HepG2 (cell line): ENCODE data around the gene HSD3B7. TPM values are rescaled to one million over a fixed set of nuclear protein-coding genes. Genes with fewer than 3 reads are reported as not detected.

Source experiments
- AGO1 ChIP-seq: fragments of 200-400 bp; formaldehyde crosslinking; IDR thresholded peaks from 2 replicates; pipeline ENCODE4 v1.6.1; 2017; ENCODE audit warnings: mild to moderate bottlenecking, low read depth, low read length, moderate library complexity; ENCODE audit not compliant: poor library complexity, severe bottlenecking
- ARNTL ChIP-seq: sonication (generic); formaldehyde crosslinking; IDR thresholded peaks from 2 replicates; pipeline ENCODE4 v1.4.0; 2020; ENCODE audit warnings: mild to moderate bottlenecking, missing genetic modification reagents
- ATF7 ChIP-seq, 2 experiments: fragments of 450-650 bp in 1 of 2; sonication (generic) in 1 of 2; formaldehyde crosslinking in 1 of 2; IDR thresholded peaks; 2 replicates each; pipeline versions ENCODE4 v1.4.0 to v1.6.1; 2016 to 2020; ENCODE audit warnings: antibody characterized with exemption in 1 of 2, mild to moderate bottlenecking in 1 of 2, missing genetic modification reagents in 1 of 2
- CREM ChIP-seq, 2 experiments: sonication (generic) in 1 of 2; formaldehyde crosslinking in 1 of 2; IDR thresholded peaks; 2 replicates each; pipeline versions ENCODE4 v1.4.0 to v1.6.1; 2016 to 2020; ENCODE audit warnings: antibody characterized with exemption in 1 of 2, mild to moderate bottlenecking in 1 of 2, missing genetic modification reagents in 1 of 2
- EEA1 ChIP-seq: sonication (generic); formaldehyde crosslinking; IDR thresholded peaks from 2 replicates; pipeline ENCODE4 v1.5.1; 2020; ENCODE audit warnings: mild to moderate bottlenecking, missing genetic modification reagents, borderline replicate concordance
- HOXD1 ChIP-seq: sonication (generic); formaldehyde crosslinking; IDR thresholded peaks from 2 replicates; pipeline ENCODE4 v1.5.0; 2020; ENCODE audit warnings: missing genetic modification reagents
- NFE2 ChIP-seq: sonication (generic); formaldehyde crosslinking; IDR thresholded peaks from 2 replicates; pipeline ENCODE4 v1.4.0; 2020; ENCODE audit warnings: missing genetic modification reagents
- SAP130 ChIP-seq: IDR thresholded peaks from 2 replicates; pipeline ENCODE4 v1.6.1; 2016; ENCODE audit warnings: low read depth
- ZFP1 ChIP-seq: IDR thresholded peaks from 2 replicates; pipeline ENCODE4 v1.6.1; 2016
- ZFP37 ChIP-seq: sonication (generic); formaldehyde crosslinking; IDR thresholded peaks from 2 replicates; pipeline ENCODE4 v1.4.0; 2020; ENCODE audit warnings: missing genetic modification reagents, borderline replicate concordance
- ZFP82 ChIP-seq: sonication (generic); formaldehyde crosslinking; IDR thresholded peaks from 2 replicates; pipeline ENCODE4 v1.5.1; 2020; ENCODE audit warnings: mild to moderate bottlenecking, missing genetic modification reagents, borderline replicate concordance
- ZNF256 ChIP-seq: sonication (generic); formaldehyde crosslinking; conservative IDR thresholded peaks from 2 replicates; pipeline ENCODE4 v1.4.0; 2020; ENCODE audit warnings: missing genetic modification reagents
- ZNF282 ChIP-seq: fragments of 450-650 bp; IDR thresholded peaks from 2 replicates; pipeline ENCODE4 v1.6.1; 2018; ENCODE audit not compliant: partially characterized antibody
- ZNF382 ChIP-seq: sonication (generic); formaldehyde crosslinking; IDR thresholded peaks from 2 replicates; pipeline ENCODE4 v1.5.0; 2020; ENCODE audit warnings: missing genetic modification reagents, mild to moderate bottlenecking, borderline replicate concordance
- ZNF841 ChIP-seq: sonication (generic); formaldehyde crosslinking; IDR thresholded peaks from 2 replicates; pipeline ENCODE4 v1.8.1; 2023; ENCODE audit warnings: missing genetic modification reagents, borderline replicate concordance
- polyA plus RNA-seq, 8 experiments: library from polyadenylated mRNA; depleted of rRNA in 3 of 8; stranded (reverse) in 7 of 8; unstranded in 1 of 8; fragments of >200 nt; fragmentation: Illumina TruSeq in 4 of 8; extraction: Trizol in 4 of 8; gene quantifications; 2 replicates each; pipeline versions ENCODE4 v1.2.1 to v1.2.3, GENCODE V29; 2011 to 2016; ENCODE audit warnings: low read depth in 4 of 8, missing spikeins in 1 of 8, mixed read lengths in 1 of 8; ENCODE audit not compliant: insufficient read depth in 1 of 8
- total RNA-seq, 5 experiments: library from RNA; depleted of rRNA; stranded (reverse); fragments of >200 nt; fragmentation: Illumina TruSeq; extraction: Trizol; gene quantifications; 2 replicates each; pipeline ENCODE4 v1.2.3, GENCODE V29; 2016; ENCODE audit warnings: low read depth in 1 of 5
- TF ChIP-seq, protein P1 (sequence below): sonication (generic); formaldehyde crosslinking; IDR thresholded peaks from 2 replicates; pipeline ENCODE4 v1.5.0; 2020; ENCODE audit warnings: mild to moderate bottlenecking, missing genetic modification reagents, borderline replicate concordance
- TF ChIP-seq, protein P2 (sequence below): sonication (generic); formaldehyde crosslinking; IDR thresholded peaks from 2 replicates; pipeline ENCODE4 v1.4.0; 2020; ENCODE audit warnings: missing genetic modification reagents

The HSD3B7 gene
- total and polyA plus RNA-seq, 2 of the 13 experiments (the other 11 are each of a cell fraction or from before 2014, with no cell fraction given) = 32.9 to 69.7 TPM

DNA sequence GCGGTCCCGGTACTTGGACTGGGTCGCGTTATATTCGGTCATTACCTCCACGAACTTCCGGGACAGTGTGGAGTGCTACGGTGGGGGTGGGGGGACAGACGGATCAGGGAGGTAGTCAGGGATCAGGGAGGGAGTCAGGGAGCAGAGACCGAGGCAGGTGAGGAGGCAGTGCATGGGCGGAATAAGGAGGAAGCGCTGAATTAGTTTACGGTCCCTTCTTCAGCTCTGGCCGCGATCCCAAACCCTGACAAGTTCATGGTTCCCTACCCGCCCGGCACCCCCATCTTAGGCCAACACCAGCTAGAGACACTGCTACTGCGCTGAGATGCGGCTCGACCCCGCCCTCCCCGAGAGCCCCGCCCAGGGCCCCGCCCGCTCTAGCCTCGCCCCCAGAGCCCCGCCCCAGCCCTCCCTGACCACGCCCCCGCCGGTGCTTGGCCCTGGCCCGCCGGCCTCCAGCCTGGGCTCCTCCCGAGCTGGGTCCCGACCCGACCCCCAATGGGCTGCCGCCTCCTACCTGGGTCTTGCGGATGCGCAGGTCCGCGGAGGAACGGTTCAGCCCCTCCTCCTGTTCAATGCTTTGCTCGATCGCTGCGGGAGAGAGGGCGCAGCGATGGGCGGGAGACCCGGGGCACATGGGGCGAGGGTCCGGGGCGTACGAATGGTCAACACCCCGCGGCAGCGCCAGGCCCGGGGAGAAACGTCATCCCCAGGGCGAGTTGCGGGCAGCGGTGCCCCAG is 12.1 kb downstream of the HSD3B7 start (continued):
- TF ChIP-seq, protein P1, sequence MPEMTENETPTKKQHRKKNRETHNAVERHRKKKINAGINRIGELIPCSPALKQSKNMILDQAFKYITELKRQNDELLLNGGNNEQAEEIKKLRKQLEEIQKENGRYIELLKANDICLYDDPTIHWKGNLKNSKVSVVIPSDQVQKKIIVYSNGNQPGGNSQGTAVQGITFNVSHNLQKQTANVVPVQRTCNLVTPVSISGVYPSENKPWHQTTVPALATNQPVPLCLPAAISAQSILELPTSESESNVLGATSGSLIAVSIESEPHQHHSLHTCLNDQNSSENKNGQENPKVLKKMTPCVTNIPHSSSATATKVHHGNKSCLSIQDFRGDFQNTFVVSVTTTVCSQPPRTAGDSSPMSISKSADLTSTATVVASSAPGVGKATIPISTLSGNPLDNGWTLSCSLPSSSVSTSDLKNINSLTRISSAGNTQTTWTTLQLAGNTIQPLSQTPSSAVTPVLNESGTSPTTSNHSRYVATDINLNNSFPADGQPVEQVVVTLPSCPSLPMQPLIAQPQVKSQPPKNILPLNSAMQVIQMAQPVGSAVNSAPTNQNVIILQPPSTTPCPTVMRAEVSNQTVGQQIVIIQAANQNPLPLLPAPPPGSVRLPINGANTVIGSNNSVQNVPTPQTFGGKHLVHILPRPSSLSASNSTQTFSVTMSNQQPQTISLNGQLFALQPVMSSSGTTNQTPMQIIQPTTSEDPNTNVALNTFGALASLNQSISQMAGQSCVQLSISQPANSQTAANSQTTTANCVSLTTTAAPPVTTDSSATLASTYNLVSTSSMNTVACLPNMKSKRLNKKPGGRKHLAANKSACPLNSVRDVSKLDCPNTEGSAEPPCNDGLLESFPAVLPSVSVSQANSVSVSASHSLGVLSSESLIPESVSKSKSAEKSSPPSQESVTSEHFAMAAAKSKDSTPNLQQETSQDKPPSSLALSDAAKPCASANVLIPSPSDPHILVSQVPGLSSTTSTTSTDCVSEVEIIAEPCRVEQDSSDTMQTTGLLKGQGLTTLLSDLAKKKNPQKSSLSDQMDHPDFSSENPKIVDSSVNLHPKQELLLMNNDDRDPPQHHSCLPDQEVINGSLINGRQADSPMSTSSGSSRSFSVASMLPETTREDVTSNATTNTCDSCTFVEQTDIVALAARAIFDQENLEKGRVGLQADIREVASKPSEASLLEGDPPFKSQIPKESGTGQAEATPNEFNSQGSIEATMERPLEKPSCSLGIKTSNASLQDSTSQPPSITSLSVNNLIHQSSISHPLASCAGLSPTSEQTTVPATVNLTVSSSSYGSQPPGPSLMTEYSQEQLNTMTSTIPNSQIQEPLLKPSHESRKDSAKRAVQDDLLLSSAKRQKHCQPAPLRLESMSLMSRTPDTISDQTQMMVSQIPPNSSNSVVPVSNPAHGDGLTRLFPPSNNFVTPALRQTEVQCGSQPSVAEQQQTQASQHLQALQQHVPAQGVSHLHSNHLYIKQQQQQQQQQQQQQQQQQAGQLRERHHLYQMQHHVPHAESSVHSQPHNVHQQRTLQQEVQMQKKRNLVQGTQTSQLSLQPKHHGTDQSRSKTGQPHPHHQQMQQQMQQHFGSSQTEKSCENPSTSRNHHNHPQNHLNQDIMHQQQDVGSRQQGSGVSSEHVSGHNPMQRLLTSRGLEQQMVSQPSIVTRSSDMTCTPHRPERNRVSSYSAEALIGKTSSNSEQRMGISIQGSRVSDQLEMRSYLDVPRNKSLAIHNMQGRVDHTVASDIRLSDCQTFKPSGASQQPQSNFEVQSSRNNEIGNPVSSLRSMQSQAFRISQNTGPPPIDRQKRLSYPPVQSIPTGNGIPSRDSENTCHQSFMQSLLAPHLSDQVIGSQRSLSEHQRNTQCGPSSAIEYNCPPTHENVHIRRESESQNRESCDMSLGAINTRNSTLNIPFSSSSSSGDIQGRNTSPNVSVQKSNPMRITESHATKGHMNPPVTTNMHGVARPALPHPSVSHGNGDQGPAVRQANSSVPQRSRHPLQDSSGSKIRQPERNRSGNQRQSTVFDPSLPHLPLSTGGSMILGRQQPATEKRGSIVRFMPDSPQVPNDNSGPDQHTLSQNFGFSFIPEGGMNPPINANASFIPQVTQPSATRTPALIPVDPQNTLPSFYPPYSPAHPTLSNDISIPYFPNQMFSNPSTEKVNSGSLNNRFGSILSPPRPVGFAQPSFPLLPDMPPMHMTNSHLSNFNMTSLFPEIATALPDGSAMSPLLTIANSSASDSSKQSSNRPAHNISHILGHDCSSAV (CRISPR knock-in tag) = no peak
- TF ChIP-seq ATF7 (IDR thresholded peaks at IDR 0.05) (no peak), ATF7 (CRISPR knock-in tag; IDR thresholded peaks at IDR 0.05) (peak; percentile 62; the same call in 1 of the 2 replicates), ZNF256 (CRISPR knock-in tag) (0 out of 2 replicates have a peak, but pooled peaks have one; percentile 49), ZFP82 (CRISPR knock-in tag) (peak; percentile 95), CREM (IDR thresholded peaks at IDR 0.05) (no peak), CREM (CRISPR knock-in tag; IDR thresholded peaks at IDR 0.05) (no peak), ZNF382 (CRISPR knock-in tag) (no peak), SAP130 (CRISPR knock-in tag) (peak; percentile 65), HOXD1 (peak; percentile 89), AGO1 (no peak), ZFP1 (CRISPR knock-in tag) (peak; percentile 58), NFE2 (CRISPR knock-in tag) (no peak), ZNF282 (no peak), ZNF841 (CRISPR knock-in tag) (no peak), EEA1 (CRISPR knock-in tag) (no peak; the same call in 1 of the 2 replicates), ARNTL (peak; percentile 72; the same call in 1 of the 2 replicates), ZFP37 (CRISPR knock-in tag) (no peak)
- TF ChIP-seq, protein P2, sequence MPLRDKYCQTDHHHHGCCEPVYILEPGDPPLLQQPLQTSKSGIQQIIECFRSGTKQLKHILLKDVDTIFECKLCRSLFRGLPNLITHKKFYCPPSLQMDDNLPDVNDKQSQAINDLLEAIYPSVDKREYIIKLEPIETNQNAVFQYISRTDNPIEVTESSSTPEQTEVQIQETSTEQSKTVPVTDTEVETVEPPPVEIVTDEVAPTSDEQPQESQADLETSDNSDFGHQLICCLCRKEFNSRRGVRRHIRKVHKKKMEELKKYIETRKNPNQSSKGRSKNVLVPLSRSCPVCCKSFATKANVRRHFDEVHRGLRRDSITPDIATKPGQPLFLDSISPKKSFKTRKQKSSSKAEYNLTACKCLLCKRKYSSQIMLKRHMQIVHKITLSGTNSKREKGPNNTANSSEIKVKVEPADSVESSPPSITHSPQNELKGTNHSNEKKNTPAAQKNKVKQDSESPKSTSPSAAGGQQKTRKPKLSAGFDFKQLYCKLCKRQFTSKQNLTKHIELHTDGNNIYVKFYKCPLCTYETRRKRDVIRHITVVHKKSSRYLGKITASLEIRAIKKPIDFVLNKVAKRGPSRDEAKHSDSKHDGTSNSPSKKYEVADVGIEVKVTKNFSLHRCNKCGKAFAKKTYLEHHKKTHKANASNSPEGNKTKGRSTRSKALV = no peak
